G401 (cell line): ENCODE data around the gene SCN1B. TPM values are rescaled to one million over a fixed set of nuclear protein-coding genes. Genes with fewer than 3 reads are reported as not detected.

Experiments used
- DNase-seq: peaks from one replicate; pipeline ENCODE4 v3.0.0-alpha.2; 2015; ENCODE audit warnings: low spot score
- in situ Hi-C: cut with HindIII; loops from 2 replicates; pipeline ENCODE4 v1.10.0; 2016; ENCODE audit warnings: low sequenced_read_pairs, mixed read lengths
- total RNA-seq: library from RNA; depleted of rRNA; stranded (reverse); fragments of >200 nt; shearing (Covaris generic); gene quantifications from 2 replicates; pipeline ENCODE4 v1.2.3, GENCODE V29; 2014; rRNA removed

Gene SCN1B
- total RNA-seq, 1 experiment from 2014 or later = 0.17 TPM

- in situ Hi-C loops = no loop called here
- no peak for DNase-seq
Measured at GRCh38 chr19:35080613-35081170, 50.4 kb downstream of the SCN1B start.

GRCh38 chr19:35081201-35081600 lies 50.9 kb downstream of the SCN1B start:
- in situ Hi-C loops = no loop called here
- no peak for DNase-seq

- no peak for DNase-seq
- in situ Hi-C loops = no loop called here
Measured at GRCh38 chr19:35083691-35084508, 53.6 kb downstream of the SCN1B start.

- no peak for DNase-seq
- in situ Hi-C loops = no loop called here
Measured at GRCh38 chr19:35084509-35084762, 54.2 kb downstream of the SCN1B start.

- in situ Hi-C loops = no loop called here
Measured at GRCh38 chr19:35085947-35086346, 55.7 kb downstream of the SCN1B start.

GRCh38 chr19:35086455-35086854 lies 56.2 kb downstream of the SCN1B start:
- DNase-seq = no peak
- in situ Hi-C loops = no loop called here

More at GRCh38 chr19:35085947-35086346, 55.7 kb downstream of the SCN1B start:
- no peak for DNase-seq

- in situ Hi-C loops = no loop called here
- DNase-seq = no peak
Measured at GRCh38 chr19:35087393-35087792, 57.1 kb downstream of the SCN1B start.

GRCh38 chr19:35088131-35088913 lies 58.1 kb downstream of the SCN1B start:
- DNase-seq = no peak
- in situ Hi-C loops = no loop called here

GRCh38 chr19:35089554-35089953 lies 59.3 kb downstream of the SCN1B start:
- DNase-seq = no peak
- in situ Hi-C loops = no loop called here

Other genes starting within 250 kb of the SCN1B start
- 2.8 and 3.2 TPM in 2 replicates for gene ZNF30, start 103.6 kb upstream of the SCN1B start, total RNA-seq
- 2.2 and 8.3 TPM in 2 replicates for gene ZNF792, start 66.2 kb upstream of the SCN1B start, total RNA-seq
- 29.9 and 42.9 TPM in 2 replicates for gene GRAMD1A, start 30.1 kb upstream of the SCN1B start, total RNA-seq
- not detected in 2 replicates for gene HPN, start 11.3 kb downstream of the SCN1B start, total RNA-seq
- gene FXYD3, start 85.4 kb downstream of the SCN1B start, total RNA-seq = not detected in 2 replicates
- 0.06 and 0.07 TPM in 2 replicates for gene LGI4, start 104.6 kb downstream of the SCN1B start, total RNA-seq
- gene FXYD1, start 108.4 kb downstream of the SCN1B start, total RNA-seq = not detected in 2 replicates
- gene FXYD7, start 112.8 kb downstream of the SCN1B start, total RNA-seq = not detected in 2 replicates
- gene FXYD5, start 124.3 kb downstream of the SCN1B start, total RNA-seq = not detected in 2 replicates
- gene FAM187B, start 198.3 kb downstream of the SCN1B start, total RNA-seq = not detected in 2 replicates
- gene LSR, start 218.5 kb downstream of the SCN1B start, total RNA-seq = 16.7 and 18.7 TPM in 2 replicates
- 90.7 and 98.8 TPM in 2 replicates for gene USF2, start 238.5 kb downstream of the SCN1B start, total RNA-seq